Body of pancreas (tissue), 4 donors: ENCODE results near the gene TMA7B. TPM values are rescaled to one million over a fixed set of nuclear protein-coding genes. Genes with fewer than 3 reads are reported as not detected.

ENCODE experiments used
- ATAC-seq: fragments of 150-250 bp; one replicate; pipeline ENCODE4 v1.9.1; 2016
- DNase-seq, 4 donors: peaks; one replicate each; pipeline ENCODE4 v3.0.0-alpha.2; 2019
- H3K27ac ChIP-seq, 4 donors: fragments of 200-600 bp; sonication (generic); 1 replicate in 3 of 4; 2 replicates in 1 of 4; pipeline versions ENCODE4 v1.5.1 to v1.6.1; 2016 to 2019; ENCODE audit warnings: mild to moderate bottlenecking in 1 of 4, mixed read lengths in 1 of 4, moderate library complexity in 1 of 4
- H3K27me3 ChIP-seq, 2 donors: fragments of 200-600 bp; sonication (generic); one replicate each; pipeline ENCODE4 v1.6.0; 2016; ENCODE audit warnings: mild to moderate bottlenecking in 1 of 2
- H3K36me3 ChIP-seq, 2 donors: fragments of 200-600 bp; sonication (generic); replicated peaks in 1 of 2; 2 replicates each; pipeline ENCODE4 v1.5.1; 2016; ENCODE audit warnings: low read depth in 2 of 2; ENCODE audit not compliant: insufficient read depth in 1 of 2
- H3K4me1 ChIP-seq: fragments of 200-600 bp; sonication (generic); one replicate; pipeline ENCODE4 v1.6.0; 2016
- H3K4me3 ChIP-seq, 2 donors: fragments of 200-600 bp; sonication (generic); 1 replicate in 1 of 2; 2 replicates in 1 of 2; pipeline ENCODE4 v1.5.1; 2016 to 2019
- H3K9me3 ChIP-seq, 3 donors: fragments of 200-600 bp; sonication (generic); 1 replicate in 2 of 3; 2 replicates in 1 of 3; pipeline ENCODE4 v1.5.1; 2016
- POLR2A ChIP-seq, 3 donors: fragments of 450-650 bp; IDR thresholded peaks; one replicate each; pipeline ENCODE4 v1.6.1; 2016; ENCODE audit warnings: antibody characterized with exemption in 3 of 3, mild to moderate bottlenecking in 2 of 3
- WGBS, 2 donors: methylation state at CpG; one replicate each; pipeline ENCODE4 v1.1.5; 2017; 5-methylcytosine and 5-hydroxymethylcytosine counted together
- intact Hi-C: fragments of 100-400 bp; cut with DNase I; formaldehyde crosslinking; loops from one replicate; pipeline ENCODE4 v1.15.1; 2023
- total RNA-seq, 2 donors: library from RNA; depleted of rRNA; stranded (reverse); fragments of >200 nt; gene quantifications; one replicate each; pipeline ENCODE4 v1.1.0, GENCODE V29; 2016
- TF ChIP-seq, protein P1 (sequence below), 7 experiments: fragments of 450-650 bp in 4 of 7; fragments of 200-600 bp in 3 of 7; sonication (generic) in 3 of 7; IDR thresholded peaks; one replicate each; pipeline ENCODE4 v1.5.1; 2016 to 2019; ENCODE audit warnings: antibody characterized with exemption in 7 of 7

Gene TMA7B
- total RNA-seq, 2 donors from 2014 or later, result not detected

- intact Hi-C loops, result no loop called here
- TF ChIP-seq, protein P1, sequence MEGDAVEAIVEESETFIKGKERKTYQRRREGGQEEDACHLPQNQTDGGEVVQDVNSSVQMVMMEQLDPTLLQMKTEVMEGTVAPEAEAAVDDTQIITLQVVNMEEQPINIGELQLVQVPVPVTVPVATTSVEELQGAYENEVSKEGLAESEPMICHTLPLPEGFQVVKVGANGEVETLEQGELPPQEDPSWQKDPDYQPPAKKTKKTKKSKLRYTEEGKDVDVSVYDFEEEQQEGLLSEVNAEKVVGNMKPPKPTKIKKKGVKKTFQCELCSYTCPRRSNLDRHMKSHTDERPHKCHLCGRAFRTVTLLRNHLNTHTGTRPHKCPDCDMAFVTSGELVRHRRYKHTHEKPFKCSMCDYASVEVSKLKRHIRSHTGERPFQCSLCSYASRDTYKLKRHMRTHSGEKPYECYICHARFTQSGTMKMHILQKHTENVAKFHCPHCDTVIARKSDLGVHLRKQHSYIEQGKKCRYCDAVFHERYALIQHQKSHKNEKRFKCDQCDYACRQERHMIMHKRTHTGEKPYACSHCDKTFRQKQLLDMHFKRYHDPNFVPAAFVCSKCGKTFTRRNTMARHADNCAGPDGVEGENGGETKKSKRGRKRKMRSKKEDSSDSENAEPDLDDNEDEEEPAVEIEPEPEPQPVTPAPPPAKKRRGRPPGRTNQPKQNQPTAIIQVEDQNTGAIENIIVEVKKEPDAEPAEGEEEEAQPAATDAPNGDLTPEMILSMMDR (IDR thresholded peaks at IDR 0.05), result no peak
- no peak for TF ChIP-seq POLR2A (IDR thresholded peaks at IDR 0.05)
- Histone ChIP-seq H3K36me3 (no peaks in the 10 kb centered on the region), H3K9me3 (no peaks in the 10 kb centered on the region), H3K27ac (no peak overlapping the region), H3K4me1 (no peaks in the 10 kb centered on the region), H3K4me3 (no peak overlapping the region), H3K27me3 (no peaks in the 10 kb centered on the region)
- DNase-seq (no peak), ATAC-seq (peak; percentile 12)
- WGBS, 2 donors, result 77 to 83% methylated on average over 6 of the region's 6 CpGs
These were observed 20.4 kb downstream of the TMA7B start for GRCh38 chr22:39980596-39980995.

- Histone ChIP-seq H3K27me3 (no peaks in the 10 kb centered on the region), H3K4me3 (no peak overlapping the region), H3K27ac (no peak overlapping the region), H3K36me3 (no peaks in the 10 kb centered on the region), H3K4me1 (no peaks in the 10 kb centered on the region), H3K9me3 (no peaks in the 10 kb centered on the region)
- DNase-seq (no peak), ATAC-seq (no peak)
- intact Hi-C loops, result no loop called here
- TF ChIP-seq, protein P1 (IDR thresholded peaks at IDR 0.05), result no peak
- TF ChIP-seq POLR2A (IDR thresholded peaks at IDR 0.05), result no peak
- 92 to 93% methylated on average over 4 of the region's 4 CpGs for WGBS, 2 donors
These were observed 23.1 kb downstream of the TMA7B start for GRCh38 chr22:39983346-39983745.

GRCh38 chr22:39984006-39984405 is 23.8 kb downstream of the TMA7B start:
- DNase-seq, result no peak
- Histone ChIP-seq H3K27me3 (no peaks in the 10 kb centered on the region), H3K4me3 (no peak overlapping the region), H3K36me3 (no peaks in the 10 kb centered on the region), H3K27ac (no peak overlapping the region), H3K4me1 (no peaks in the 10 kb centered on the region), H3K9me3 (no peaks in the 10 kb centered on the region)
- WGBS, 2 donors, result 73 to 83% methylated on average over 2 of the region's 2 CpGs
- no peak for TF ChIP-seq POLR2A (IDR thresholded peaks at IDR 0.05)
- TF ChIP-seq, protein P1 (IDR thresholded peaks at IDR 0.05), result no peak
- intact Hi-C loops, result no loop called here
- no peak for ATAC-seq

GRCh38 chr22:39984746-39985145 is 24.5 kb downstream of the TMA7B start:
- no peaks in the 10 kb centered on the region for H3K4me1 ChIP-seq
- no peak for DNase-seq
- H3K4me3 ChIP-seq, result no peak overlapping the region
- TF ChIP-seq POLR2A (IDR thresholded peaks at IDR 0.05), result no peak
- TF ChIP-seq, protein P1 (IDR thresholded peaks at IDR 0.05), result no peak
- no peaks in the 10 kb centered on the region for H3K9me3 ChIP-seq
- no peaks in the 10 kb centered on the region for H3K27me3 ChIP-seq
- no peak for ATAC-seq
- WGBS, 2 donors, result 90 to 95% methylated on average over 2 of the region's 2 CpGs
- H3K27ac ChIP-seq, result no peak overlapping the region
- intact Hi-C loops, result no loop called here
- no peaks in the 10 kb centered on the region for H3K36me3 ChIP-seq

GRCh38 chr22:39985383-39986035 is 25.3 kb downstream of the TMA7B start:
- intact Hi-C loops, result no loop called here
- Histone ChIP-seq H3K36me3 (no peaks in the 10 kb centered on the region), H3K9me3 (no peaks in the 10 kb centered on the region), H3K27ac (no peak overlapping the region), H3K27me3 (no peaks in the 10 kb centered on the region), H3K4me1 (peaks cover 6% of the 10 kb centered on the region), H3K4me3 (no peak overlapping the region)
- WGBS, 2 donors, result 82 to 90% methylated on average over 7 of the region's 7 CpGs
- TF ChIP-seq, protein P1 (IDR thresholded peaks at IDR 0.05), result no peak
- no peak for TF ChIP-seq POLR2A (IDR thresholded peaks at IDR 0.05)
- DNase-seq (no peak), ATAC-seq (no peak)
